ENCODE results near the gene FRYL. TPM values are rescaled to one million over a fixed set of nuclear protein-coding genes. Genes with fewer than 3 reads are reported as not detected.

The FRYL gene
- total and polyA plus RNA-seq, 2 of the 13 experiments (the other 11 are each of a cell fraction or from before 2014, with no cell fraction given), result 9.7 to 19.6 TPM

GRCh38 chr4:48594180-48594579 is 185.9 kb downstream of the FRYL start:
- no peak for FAIRE-seq
- TF ChIP-seq TRIM24 (CRISPR knock-in tag; IDR thresholded peaks at IDR 0.05) (no peak), MAFF (IDR thresholded peaks at IDR 0.05; ENCODE audit: low read depth, low read length) (no peak), ASH2L (IDR thresholded peaks at IDR 0.05; ENCODE audit: insufficient read length, low read depth, low read length) (no peak), LRRFIP1 (CRISPR knock-in tag; conservative IDR thresholded peaks at IDR 0.05) (no peak), DBP (CRISPR knock-in tag; IDR thresholded peaks at IDR 0.05; ENCODE audit: not compliant biosample characterization) (no peak), SKI (IDR thresholded peaks at IDR 0.05; ENCODE audit: partially characterized antibody) (no peak), ZNF468 (CRISPR knock-in tag; IDR thresholded peaks at IDR 0.05) (no peak), ZNF326 (CRISPR knock-in tag; IDR thresholded peaks at IDR 0.05; ENCODE audit: borderline replicate concordance) (no peak), ZNF253 (CRISPR knock-in tag; IDR thresholded peaks at IDR 0.05; ENCODE audit: borderline replicate concordance) (no peak), SOX6 (IDR thresholded peaks at IDR 0.05) (no peak), SOX6 (CRISPR knock-in tag; IDR thresholded peaks at IDR 0.05) (no peak), ZNF562 (CRISPR knock-in tag; IDR thresholded peaks at IDR 0.05; ENCODE audit: borderline replicate concordance) (no peak), MAF1 (CRISPR knock-in tag; IDR thresholded peaks at IDR 0.05; ENCODE audit: borderline replicate concordance) (no peak), ARID5B (CRISPR knock-in tag; IDR thresholded peaks at IDR 0.05) (no peak), ZXDC (CRISPR knock-in tag; IDR thresholded peaks at IDR 0.05) (no peak), DR1 (CRISPR knock-in tag; IDR thresholded peaks at IDR 0.05) (no peak)

More at GRCh38 chr4:48594180-48594579, 185.9 kb downstream of the FRYL start:
- Histone ChIP-seq H3K36me3 (replicated peaks in 1 of 2; ENCODE audit: control insufficient read depth in 1 of 2, insufficient read depth in 2 of 2, low read length in 2 of 2) (peaks cover 3 to 4% of the 10 kb centered on the region in 2 experiments; a peak in 4 of 5 replicates), H3K4me1 (ENCODE audit: insufficient read depth, low read length) (no peaks in the 10 kb centered on the region), H3K27me3 (ENCODE audit: control insufficient read depth in 1 of 2, insufficient read depth in 2 of 2, low read length in 2 of 2) (no peaks in the 10 kb centered on the region), H3K9me3 (ENCODE audit: low read length) (no peaks in the 10 kb centered on the region), H3K79me2 (ENCODE audit: insufficient read depth, low read length) (no peaks in the 10 kb centered on the region), H2AFZ (ENCODE audit: low read length) (no peak overlapping the region), H3K4me2 (ENCODE audit: low read depth, low read length) (no peak overlapping the region), H3K27ac (ENCODE audit: extremely low read length, insufficient read depth, low read length) (no peak overlapping the region), H3K9ac (ENCODE audit: insufficient read depth, low read depth, low read length) (no peak overlapping the region), H4K20me1 (ENCODE audit: insufficient read depth, low read length) (no peaks in the 10 kb centered on the region), H3K4me3 (replicated peaks in 1 of 3; ENCODE audit: insufficient read depth in 1 of 3, low read depth in 2 of 3, low read length in 3 of 3) (no peak overlapping the region)
- intact Hi-C loops (cut with micrococcal nuclease; ENCODE audit: unreplicated experiment) (no loop called here), in situ Hi-C loops (cut with HindIII; ENCODE audit: extremely low pct_ligation_motif_present, low pct_unique_long_range_greater_than_20kb) (loop anchor here (25.0 kb wide), 1 partner anchor 193 kb away; the partner anchor contains the start of gene FRYL)
- BruUV-seq (replicated peaks), result no TSS peak
- CTCF ChIA-PET (ENCODE audit: low intra/inter-chr PET ratio, low total read pairs), result no interaction called here
- WGBS (ENCODE audit: low lambda C conversion rate), result 97% methylated on average over 1 of the region's 1 CpG
- no peak for ATAC-seq
- no peak for DNase-seq (ENCODE audit: low spot score)
- POLR2A ChIA-PET, result no interaction called here

Measured in HepG2 (cell line).